PC-9 (cell line): ENCODE results near the gene TBC1D22A. TPM values are rescaled to one million over a fixed set of nuclear protein-coding genes. Genes with fewer than 3 reads are reported as not detected.

Experiments
- BruUV-seq: library from RNA; stranded (reverse); fragments of 400-500 nt; replicated peaks from 2 replicates; lab custom pipeline; 2021; lab: Mats Ljungman, UMichigan
- CTCF ChIA-PET: fragments of 300-600 bp; sonication (Branson Sonifier 250); formaldehyde crosslinking; loops from one replicate; lab custom pipeline; 2022; ENCODE audit warnings: antibody characterized with exemption; lab: Charles Lee
- POLR2A ChIA-PET: fragments of 300-600 bp; sonication (Branson Sonifier 250); formaldehyde crosslinking; loops from one replicate; lab custom pipeline; 2022; ENCODE audit warnings: antibody characterized with exemption; ENCODE audit not compliant: unreplicated experiment; lab: Charles Lee
- DNase-seq, 2 experiments: peaks; one replicate each; pipeline versions ENCODE4 v3.0.0 to v3.0.0-alpha.2; 2015 to 2022; ENCODE audit warnings: mixed read lengths in 1 of 2
- H2AFZ ChIP-seq: fragments of 200-600 bp; sonication (generic); 2 replicates; pipeline ENCODE4 v1.8.1; 2017; ENCODE audit warnings: antibody characterized with exemption
- H3F3A ChIP-seq: fragments of 200-600 bp; sonication (generic); 2 replicates; pipeline ENCODE4 v1.8.1; 2017; ENCODE audit warnings: antibody characterized with exemption, mild to moderate bottlenecking, low read depth; ENCODE audit not compliant: insufficient read depth
- H3K27ac ChIP-seq: fragments of 200-600 bp; sonication (generic); 2 replicates; pipeline ENCODE4 v1.6.1; 2016; ENCODE audit warnings: mixed run types
- H3K27me3 ChIP-seq: fragments of 200-600 bp; sonication (generic); 2 replicates; pipeline ENCODE4 v1.6.1; 2016; ENCODE audit warnings: low read depth, mixed run types; ENCODE audit not compliant: insufficient read depth
- H3K36me3 ChIP-seq: fragments of 200-600 bp; sonication (generic); 2 replicates; pipeline ENCODE4 v1.6.1; 2016; ENCODE audit warnings: low read depth, mixed run types
- H3K4me1 ChIP-seq: fragments of 200-600 bp; sonication (generic); replicated peaks from 2 replicates; pipeline ENCODE4 v1.6.1; 2016; ENCODE audit warnings: mixed run types; ENCODE audit not compliant: insufficient read depth
- H3K4me2 ChIP-seq: fragments of 200-600 bp; sonication (generic); 2 replicates; pipeline ENCODE4 v1.6.1; 2017; ENCODE audit warnings: mixed run types
- H3K4me3 ChIP-seq: fragments of 200-600 bp; sonication (generic); 2 replicates; pipeline ENCODE4 v1.6.1; 2016; ENCODE audit warnings: mixed run types
- H3K79me2 ChIP-seq: fragments of 200-600 bp; sonication (generic); 2 replicates; pipeline ENCODE4 v1.6.1; 2017; ENCODE audit warnings: low read depth, mixed run types
- H3K9me2 ChIP-seq: fragments of 200-600 bp; sonication (generic); 2 replicates; pipeline ENCODE4 v1.8.1; 2017; ENCODE audit warnings: mild to moderate bottlenecking; ENCODE audit not compliant: insufficient read depth
- H3K9me3 ChIP-seq: fragments of 200-600 bp; sonication (generic); 2 replicates; pipeline ENCODE4 v1.8.1; 2016; ENCODE audit warnings: low read depth; ENCODE audit not compliant: insufficient read depth
- H4K20me1 ChIP-seq: fragments of 200-600 bp; sonication (generic); 2 replicates; pipeline ENCODE4 v1.8.1; 2017; ENCODE audit not compliant: insufficient read depth
- CTCF ChIP-seq: fragments of 200-600 bp; sonication (generic); conservative IDR thresholded peaks from 2 replicates; pipeline ENCODE4 v1.6.1; 2017; ENCODE audit warnings: mixed run types, antibody characterized with exemption, mild to moderate bottlenecking, moderate library complexity
- EZH2 ChIP-seq: fragments of 200-600 bp; sonication (generic); IDR thresholded peaks from 2 replicates; pipeline ENCODE4 v1.8.0; 2017; ENCODE audit warnings: antibody characterized with exemption, low read depth
- intact Hi-C: fragments of 100-400 bp; cut with micrococcal nuclease; formaldehyde crosslinking; loops from one replicate; pipeline ENCODE4 v1.10.0; 2022; ENCODE audit not compliant: unreplicated experiment
- total RNA-seq: library from RNA; stranded (reverse); gene quantifications from 2 replicates; pipeline ENCODE4 v1.2.3, GENCODE V29; 2021

The TBC1D22A gene
- total RNA-seq, 1 experiment from 2014 or later, result 40.3 TPM

- H3K9me2 ChIP-seq, result no peaks in the 10 kb centered on the region
- H3K79me2 ChIP-seq, result no peaks in the 10 kb centered on the region
- H3K4me3 ChIP-seq, result no peak overlapping the region
- peaks cover 18% of the 10 kb centered on the region for H4K20me1 ChIP-seq
- H3K27me3 ChIP-seq, result no peaks in the 10 kb centered on the region
- ChIA-PET CTCF (no interaction called here), POLR2A (no interaction called here)
- no peaks in the 10 kb centered on the region for H3K36me3 ChIP-seq
- no peak overlapping the region for H2AFZ ChIP-seq
- DNase-seq, result no peak
- no peak overlapping the region for H3K4me2 ChIP-seq
- no TSS peak for BruUV-seq
- TF ChIP-seq CTCF, result no peak
- no peak for TF ChIP-seq EZH2
- H3K9me3 ChIP-seq, result no peaks in the 10 kb centered on the region
- H3K4me1 ChIP-seq, result no peaks in the 10 kb centered on the region
- no peak overlapping the region for H3K27ac ChIP-seq
- no peaks in the 10 kb centered on the region for H3F3A ChIP-seq
- intact Hi-C loops, result no loop called here
Observed at GRCh38 chr22:46956498-46957215, 194.2 kb downstream of the TBC1D22A start.

DNA sequence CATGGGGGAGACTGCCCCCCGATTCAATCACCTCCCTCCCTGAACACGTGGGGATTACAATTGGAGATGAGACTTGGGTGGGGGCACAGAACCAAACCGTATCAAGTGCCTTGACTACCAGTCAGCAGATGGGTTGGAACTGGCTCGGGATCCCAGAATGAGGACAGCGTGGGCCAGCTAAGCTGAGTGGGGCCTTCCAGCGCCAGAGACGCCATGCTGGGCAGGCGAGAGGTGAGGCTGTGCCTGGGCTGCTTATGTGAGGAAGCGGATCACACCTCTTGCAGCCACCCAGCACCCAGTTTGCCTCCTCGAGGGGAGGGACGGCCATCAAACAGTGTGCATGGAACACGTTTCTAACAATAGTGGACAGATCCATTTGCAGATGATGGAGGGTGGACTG lies 195.1 kb downstream of the TBC1D22A start:
- BruUV-seq, result no TSS peak
- TF ChIP-seq EZH2 (no peak), CTCF (no peak)
- H3K9me2 ChIP-seq, result no peaks in the 10 kb centered on the region
- intact Hi-C loops, result no loop called here
- H2AFZ ChIP-seq, result no peak overlapping the region
- DNase-seq, result no peak
- no peak overlapping the region for H3K4me3 ChIP-seq
- H3K4me1 ChIP-seq, result no peaks in the 10 kb centered on the region
- ChIA-PET POLR2A (no interaction called here), CTCF (no interaction called here)
- no peak overlapping the region for H3K4me2 ChIP-seq
- H3K36me3 ChIP-seq, result no peaks in the 10 kb centered on the region
- no peaks in the 10 kb centered on the region for H3F3A ChIP-seq
- no peak overlapping the region for H3K27ac ChIP-seq
- peaks cover 10% of the 10 kb centered on the region for H4K20me1 ChIP-seq
- H3K9me3 ChIP-seq, result no peaks in the 10 kb centered on the region
- no peaks in the 10 kb centered on the region for H3K27me3 ChIP-seq
- H3K79me2 ChIP-seq, result no peaks in the 10 kb centered on the region

- no TSS peak for BruUV-seq
- CTCF ChIA-PET, result no interaction called here
Observed at GRCh38 chr22:46958191-46958590, 195.7 kb downstream of the TBC1D22A start.

More at GRCh38 chr22:46958191-46958590, 195.7 kb downstream of the TBC1D22A start:
- Histone ChIP-seq H3F3A (no peaks in the 10 kb centered on the region), H3K79me2 (no peaks in the 10 kb centered on the region), H3K36me3 (no peaks in the 10 kb centered on the region), H3K4me2 (no peak overlapping the region), H3K9me2 (no peaks in the 10 kb centered on the region), H4K20me1 (peaks cover 10% of the 10 kb centered on the region), H3K9me3 (no peaks in the 10 kb centered on the region), H2AFZ (no peak overlapping the region), H3K27ac (no peak overlapping the region), H3K4me1 (no peaks in the 10 kb centered on the region), H3K4me3 (no peak overlapping the region), H3K27me3 (no peaks in the 10 kb centered on the region)
- intact Hi-C loops, result no loop called here
- no peak for DNase-seq
- TF ChIP-seq EZH2 (no peak), CTCF (no peak)
- POLR2A ChIA-PET, result no interaction called here
